ENCODE results near the gene TMC4.
A peak's percentile ranks its signal among the peaks of the same experiment; 100 is the strongest.
"Not testable (repeated sequence)": the region's sequence is repeated elsewhere in the genome, so short reads cannot be mapped to it uniquely, and the experiment has no call there.

The TMC4 gene

GRCh38 chr19:54172471-54173358 is at the start of gene TMC4:
Gene TMC4, minus strand, starts transcription at chr19:54173160. Its CDS starts 43 bp downstream, at chr19:54173117.
- DNase-seq: no peak

GRCh38 chr19:54221947-54222346 is 49.0 kb upstream of the TMC4 start:
- DNase-seq: not testable (repeated sequence)

GRCh38 chr19:54219702-54220101 is 46.7 kb upstream of the TMC4 start:
- not testable (repeated sequence) for DNase-seq

- DNase-seq: no peak
Observed at GRCh38 chr19:54218960-54219661, 46.2 kb upstream of the TMC4 start.

- DNase-seq: no peak
Observed at GRCh38 chr19:54218259-54218658, 45.3 kb upstream of the TMC4 start.

- not testable (repeated sequence) for DNase-seq
Observed at GRCh38 chr19:54217517-54218247, 44.7 kb upstream of the TMC4 start.

GRCh38 chr19:54216869-54217268 is 43.9 kb upstream of the TMC4 start:
- no peak for DNase-seq

GRCh38 chr19:54214734-54215133 is 41.8 kb upstream of the TMC4 start:
- not testable (repeated sequence) for DNase-seq

GRCh38 chr19:54214217-54214616 is 41.3 kb upstream of the TMC4 start:
- not testable (repeated sequence) for DNase-seq

- no peak for DNase-seq
Observed at GRCh38 chr19:54211235-54211634, 38.3 kb upstream of the TMC4 start.

GRCh38 chr19:54209811-54210494 is 37.0 kb upstream of the TMC4 start:
- peak in 1 of 2 experiments; percentile 20 for DNase-seq

- no peak for DNase-seq
Observed at GRCh38 chr19:54209058-54209810, 36.3 kb upstream of the TMC4 start.

GRCh38 chr19:54208784-54209057 is 35.8 kb upstream of the TMC4 start:
- no peak for DNase-seq

- peak in 1 of 2 experiments; percentile 22 for DNase-seq
Observed at GRCh38 chr19:54207983-54208783, 35.2 kb upstream of the TMC4 start.

- DNase-seq: no peak
Observed at GRCh38 chr19:54207676-54207982, 34.7 kb upstream of the TMC4 start.

- DNase-seq: not testable (repeated sequence)
Observed at GRCh38 chr19:54207193-54207592, 34.2 kb upstream of the TMC4 start.

- no peak for DNase-seq
Observed at GRCh38 chr19:54206831-54207177, 33.8 kb upstream of the TMC4 start.

- no peak for DNase-seq
Observed at GRCh38 chr19:54206030-54206830, 33.3 kb upstream of the TMC4 start.

- no peak for DNase-seq
Observed at GRCh38 chr19:54204767-54205468, 32.0 kb upstream of the TMC4 start.

GRCh38 chr19:54203151-54203611 is 30.2 kb upstream of the TMC4 start:
- DNase-seq: no peak

All from NCI-H524 (cell line).